Measurements from ENCODE around the gene NFASC.

Gene NFASC

DNA sequence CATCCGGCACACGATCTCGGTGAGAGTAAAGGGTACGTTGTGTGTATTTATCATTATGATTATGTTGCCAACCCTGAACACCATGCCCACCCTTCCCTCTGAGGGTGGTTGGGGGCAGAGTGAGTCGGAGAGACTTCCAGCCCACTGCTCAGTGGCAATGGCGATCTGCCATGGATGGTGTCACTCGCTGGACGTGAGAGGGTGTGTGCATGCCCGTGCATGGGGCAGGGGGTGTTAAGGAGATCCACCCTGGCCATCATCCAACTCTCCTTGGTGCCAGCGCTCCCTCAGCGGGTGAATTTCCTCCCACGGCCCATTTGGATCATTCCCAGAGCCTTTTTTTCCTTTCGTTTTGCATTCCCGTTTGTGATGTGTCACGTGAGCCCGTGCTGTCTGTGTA lies 98.3 kb downstream of the NFASC start:
- H3K36me3 ChIP-seq: peaks cover 7 to 51% (median 22%) of the 10 kb centered on the region in 3 donors
- no peaks in the 10 kb centered on the region for H3K27me3 ChIP-seq
- DNase-seq: no peak
- no peaks in the 10 kb centered on the region for H3K9me3 ChIP-seq
- TF ChIP-seq CTCF (IDR thresholded peaks at IDR 0.05): no peak
- intact Hi-C loops (cut with DNase I; ENCODE audit: low total_unique reads): no loop called here
- H3K4me3 ChIP-seq: no peak overlapping the region
- H3K4me1 ChIP-seq: no peaks in the 10 kb centered on the region
- no peak overlapping the region for H3K27ac ChIP-seq

DNA sequence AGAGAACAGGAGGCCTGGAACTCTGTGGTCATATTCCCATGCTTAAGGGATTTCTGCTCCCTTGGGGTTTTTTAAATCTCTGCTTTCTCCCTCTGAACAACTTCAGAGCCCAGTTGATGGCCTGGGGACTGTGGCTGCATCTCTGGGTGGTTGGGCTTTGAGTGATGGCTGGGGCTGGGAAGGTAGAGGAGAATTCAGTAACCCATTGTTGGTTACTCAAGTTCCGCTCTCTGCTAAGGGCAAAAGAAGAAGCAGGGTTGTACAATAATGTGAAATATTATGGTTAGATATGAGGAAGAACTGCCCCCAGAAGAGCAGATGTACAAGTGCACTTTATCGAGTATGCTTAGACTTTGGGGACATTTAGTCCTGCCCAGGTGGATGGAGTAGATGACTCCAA lies 100.3 kb downstream of the NFASC start:
- no peak overlapping the region for H3K27ac ChIP-seq
- intact Hi-C loops (cut with DNase I; ENCODE audit: low total_unique reads): no loop called here
- TF ChIP-seq CTCF (IDR thresholded peaks at IDR 0.05): no peak
- H3K4me1 ChIP-seq: no peaks in the 10 kb centered on the region
- DNase-seq: no peak
- no peaks in the 10 kb centered on the region for H3K9me3 ChIP-seq
- H3K27me3 ChIP-seq: no peaks in the 10 kb centered on the region
- H3K4me3 ChIP-seq: no peak overlapping the region
- H3K36me3 ChIP-seq: peaks cover 7 to 63% (median 31%) of the 10 kb centered on the region in 3 donors

DNA sequence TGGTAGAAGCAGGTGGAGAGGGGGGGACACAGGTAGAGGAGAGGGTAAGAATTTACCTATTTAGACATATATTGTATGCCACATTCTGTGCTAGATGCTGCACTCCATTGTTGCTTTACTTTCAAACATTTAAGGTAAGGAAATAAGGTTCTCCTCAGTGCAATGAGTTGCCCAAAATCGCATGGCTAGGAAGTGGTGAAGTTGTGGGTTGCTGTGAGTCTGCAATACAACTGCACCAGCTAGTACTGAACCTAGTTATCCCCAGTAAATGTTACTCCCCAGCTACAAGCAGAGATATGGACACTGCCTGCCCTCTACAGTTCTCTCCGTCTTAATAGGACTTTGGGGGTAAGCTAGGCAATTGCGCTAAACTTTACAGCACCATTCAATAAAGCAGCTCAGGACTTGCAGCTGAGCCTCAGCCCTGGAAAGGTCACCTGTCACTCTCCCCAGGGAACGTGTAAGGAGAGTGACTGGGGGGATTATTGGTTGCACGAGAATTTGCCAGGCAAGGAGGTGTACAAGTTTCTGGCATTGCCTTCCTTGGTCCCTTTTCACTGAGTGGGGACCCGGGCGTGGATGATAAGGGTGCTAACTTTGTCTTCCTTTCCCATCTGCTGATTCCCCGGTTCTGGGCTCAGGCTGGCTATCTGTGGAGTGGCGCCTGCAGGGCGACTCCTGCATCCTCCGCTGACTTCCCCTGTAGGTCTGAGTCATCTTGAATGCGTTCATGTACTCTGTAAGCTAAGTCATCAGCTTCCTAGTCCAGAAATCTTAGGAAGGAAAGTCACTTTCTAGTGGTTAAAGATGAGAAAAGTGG lies 101.1 kb downstream of the NFASC start:
- Histone ChIP-seq H3K9me3 (no peaks in the 10 kb centered on the region), H3K36me3 (peaks cover 7 to 63% (median 36%) of the 10 kb centered on the region in 3 donors), H3K27ac (no peak overlapping the region), H3K27me3 (no peaks in the 10 kb centered on the region), H3K4me3 (no peak overlapping the region), H3K4me1 (no peaks in the 10 kb centered on the region)
- no peak for TF ChIP-seq CTCF (IDR thresholded peaks at IDR 0.05)
- no peak for DNase-seq
- intact Hi-C loops (cut with DNase I; ENCODE audit: low total_unique reads): no loop called here

- no peaks in the 10 kb centered on the region for H3K4me1 ChIP-seq
- H3K36me3 ChIP-seq: peaks cover 7 to 70% (median 37%) of the 10 kb centered on the region in 3 donors
- DNase-seq: no peak
- H3K9me3 ChIP-seq: no peaks in the 10 kb centered on the region
- TF ChIP-seq CTCF (IDR thresholded peaks at IDR 0.05): no peak
- no peak overlapping the region for H3K4me3 ChIP-seq
- H3K27ac ChIP-seq: no peak overlapping the region
- intact Hi-C loops (cut with DNase I; ENCODE audit: low total_unique reads): no loop called here
- no peaks in the 10 kb centered on the region for H3K27me3 ChIP-seq
These were observed 101.8 kb downstream of the NFASC start for GRCh38 chr1:204972426-204972825.

- Histone ChIP-seq H3K9me3 (no peaks in the 10 kb centered on the region), H3K27me3 (no peaks in the 10 kb centered on the region), H3K4me1 (no peaks in the 10 kb centered on the region), H3K27ac (no peak overlapping the region), H3K36me3 (peaks cover 6 to 71% (median 29%) of the 10 kb centered on the region in 3 donors), H3K4me3 (no peak overlapping the region)
- intact Hi-C loops (cut with DNase I; ENCODE audit: low total_unique reads): no loop called here
- no peak for DNase-seq
- TF ChIP-seq CTCF (IDR thresholded peaks at IDR 0.05): no peak
These were observed 102.8 kb downstream of the NFASC start for GRCh38 chr1:204973449-204973848.
